ENCODE data around the gene SIRT2.

Gene SIRT2

DNA sequence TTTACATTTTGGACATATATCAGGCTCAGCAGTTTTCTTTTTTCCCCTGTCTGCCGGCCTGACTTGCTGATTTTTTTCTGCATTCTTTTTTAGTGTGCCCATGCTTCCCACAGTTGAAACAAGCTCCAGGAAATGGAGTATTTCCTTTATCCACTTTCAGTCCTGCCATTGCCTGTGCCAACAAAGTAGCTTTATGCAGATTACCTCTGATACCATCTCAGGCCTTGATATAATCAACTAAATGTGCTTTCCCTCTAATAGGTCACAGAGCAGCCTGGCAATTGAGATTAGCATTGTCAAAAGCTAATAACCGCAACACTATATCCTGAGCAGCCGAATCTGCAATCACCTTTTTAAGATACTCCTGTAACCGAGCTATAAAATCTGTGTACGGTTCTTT lies 40.5 kb upstream of the SIRT2 start:
- TF ChIP-seq, protein P1, sequence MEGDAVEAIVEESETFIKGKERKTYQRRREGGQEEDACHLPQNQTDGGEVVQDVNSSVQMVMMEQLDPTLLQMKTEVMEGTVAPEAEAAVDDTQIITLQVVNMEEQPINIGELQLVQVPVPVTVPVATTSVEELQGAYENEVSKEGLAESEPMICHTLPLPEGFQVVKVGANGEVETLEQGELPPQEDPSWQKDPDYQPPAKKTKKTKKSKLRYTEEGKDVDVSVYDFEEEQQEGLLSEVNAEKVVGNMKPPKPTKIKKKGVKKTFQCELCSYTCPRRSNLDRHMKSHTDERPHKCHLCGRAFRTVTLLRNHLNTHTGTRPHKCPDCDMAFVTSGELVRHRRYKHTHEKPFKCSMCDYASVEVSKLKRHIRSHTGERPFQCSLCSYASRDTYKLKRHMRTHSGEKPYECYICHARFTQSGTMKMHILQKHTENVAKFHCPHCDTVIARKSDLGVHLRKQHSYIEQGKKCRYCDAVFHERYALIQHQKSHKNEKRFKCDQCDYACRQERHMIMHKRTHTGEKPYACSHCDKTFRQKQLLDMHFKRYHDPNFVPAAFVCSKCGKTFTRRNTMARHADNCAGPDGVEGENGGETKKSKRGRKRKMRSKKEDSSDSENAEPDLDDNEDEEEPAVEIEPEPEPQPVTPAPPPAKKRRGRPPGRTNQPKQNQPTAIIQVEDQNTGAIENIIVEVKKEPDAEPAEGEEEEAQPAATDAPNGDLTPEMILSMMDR (IDR thresholded peaks at IDR 0.05; ENCODE audit: low read depth, low read length, missing control alignments) = no peak
- DNase-seq (ENCODE audit: low read depth) = no peak
- no peak overlapping the region for H3K4me3 ChIP-seq (ENCODE audit: low read depth, low read length)

DNA sequence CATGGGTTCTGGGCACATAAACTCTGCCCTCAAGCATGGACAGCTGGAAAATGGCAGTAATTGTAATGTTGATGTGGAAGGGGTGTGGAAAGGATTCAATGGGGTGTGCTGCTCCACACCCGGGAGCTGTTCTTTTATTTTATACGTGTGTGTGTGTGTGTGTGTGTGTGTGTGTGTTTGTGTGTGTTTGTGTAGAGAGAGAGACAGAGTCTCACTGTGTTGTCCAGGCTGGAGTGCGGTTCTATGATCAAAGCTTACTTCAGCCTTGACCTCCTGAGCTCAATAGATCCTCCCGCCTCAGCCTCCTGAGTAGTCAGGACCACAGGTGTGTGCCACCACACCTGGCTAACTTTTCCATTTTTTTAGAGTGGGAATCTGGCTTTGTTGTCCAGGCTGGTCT lies 34.1 kb upstream of the SIRT2 start:
- TF ChIP-seq, protein P1 (IDR thresholded peaks at IDR 0.05; ENCODE audit: low read depth, low read length, missing control alignments) = no peak
- H3K4me3 ChIP-seq (ENCODE audit: low read depth, low read length) = no peak overlapping the region
- DNase-seq (ENCODE audit: low read depth) = no peak

DNA sequence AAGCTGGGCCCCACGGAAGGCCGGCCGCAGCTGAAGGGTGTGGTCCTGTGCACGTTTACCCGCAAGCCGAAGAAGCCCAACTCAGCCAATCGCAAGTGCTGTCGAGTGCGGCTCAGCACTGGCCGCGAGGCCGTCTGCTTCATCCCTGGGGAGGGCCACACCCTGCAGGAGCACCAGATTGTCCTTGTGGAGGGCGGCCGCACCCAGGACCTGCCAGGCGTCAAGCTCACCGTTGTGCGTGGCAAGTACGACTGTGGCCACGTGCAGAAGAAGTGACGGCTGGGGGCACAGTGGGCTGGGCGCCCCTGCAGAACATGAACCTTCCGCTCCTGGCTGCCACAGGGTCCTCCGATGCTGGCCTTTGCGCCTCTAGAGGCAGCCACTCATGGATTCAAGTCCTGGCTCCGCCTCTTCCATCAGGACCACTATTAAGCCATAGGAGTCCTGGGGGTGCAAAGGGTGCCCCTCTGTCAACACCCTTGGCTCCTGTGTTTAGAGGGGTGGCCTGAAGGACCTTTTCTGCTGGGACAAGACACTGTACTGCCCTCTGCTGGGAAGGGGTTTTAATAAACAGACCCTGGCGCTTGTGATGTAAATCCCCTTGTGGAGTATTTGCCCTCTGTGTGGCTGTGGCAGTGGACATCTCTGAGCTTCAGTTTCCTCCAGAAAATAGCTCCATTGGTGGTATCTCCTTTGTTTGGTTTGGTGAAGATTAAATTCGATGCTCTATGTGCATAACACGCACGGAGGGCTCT lies 33.2 kb upstream of the SIRT2 start:
- TF ChIP-seq, protein P1 (IDR thresholded peaks at IDR 0.05; ENCODE audit: low read depth, low read length, missing control alignments) = peak; percentile 38
- DNase-seq (ENCODE audit: low read depth) = peak; percentile 31
- no peak overlapping the region for H3K4me3 ChIP-seq (ENCODE audit: low read depth, low read length)

DNA sequence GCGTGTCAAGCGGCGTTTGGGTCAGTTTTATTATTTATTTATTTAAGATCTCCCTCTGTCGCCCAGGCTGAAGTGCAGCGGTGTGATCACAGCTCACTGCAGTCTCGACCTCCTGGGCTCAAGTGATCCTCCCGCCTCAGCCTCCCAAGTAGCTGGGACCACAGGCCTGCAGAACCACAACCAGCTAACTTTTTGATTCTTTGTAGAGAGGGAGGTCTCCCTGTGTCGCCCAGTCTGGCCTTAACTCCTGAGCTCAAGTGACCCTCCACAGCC lies 32.0 kb upstream of the SIRT2 start:
- DNase-seq (ENCODE audit: low read depth) = no peak
- peak overlapping the region; percentile 96 for H3K4me3 ChIP-seq (ENCODE audit: low read depth, low read length)
- TF ChIP-seq, protein P1 (IDR thresholded peaks at IDR 0.05; ENCODE audit: low read depth, low read length, missing control alignments) = no peak

DNA sequence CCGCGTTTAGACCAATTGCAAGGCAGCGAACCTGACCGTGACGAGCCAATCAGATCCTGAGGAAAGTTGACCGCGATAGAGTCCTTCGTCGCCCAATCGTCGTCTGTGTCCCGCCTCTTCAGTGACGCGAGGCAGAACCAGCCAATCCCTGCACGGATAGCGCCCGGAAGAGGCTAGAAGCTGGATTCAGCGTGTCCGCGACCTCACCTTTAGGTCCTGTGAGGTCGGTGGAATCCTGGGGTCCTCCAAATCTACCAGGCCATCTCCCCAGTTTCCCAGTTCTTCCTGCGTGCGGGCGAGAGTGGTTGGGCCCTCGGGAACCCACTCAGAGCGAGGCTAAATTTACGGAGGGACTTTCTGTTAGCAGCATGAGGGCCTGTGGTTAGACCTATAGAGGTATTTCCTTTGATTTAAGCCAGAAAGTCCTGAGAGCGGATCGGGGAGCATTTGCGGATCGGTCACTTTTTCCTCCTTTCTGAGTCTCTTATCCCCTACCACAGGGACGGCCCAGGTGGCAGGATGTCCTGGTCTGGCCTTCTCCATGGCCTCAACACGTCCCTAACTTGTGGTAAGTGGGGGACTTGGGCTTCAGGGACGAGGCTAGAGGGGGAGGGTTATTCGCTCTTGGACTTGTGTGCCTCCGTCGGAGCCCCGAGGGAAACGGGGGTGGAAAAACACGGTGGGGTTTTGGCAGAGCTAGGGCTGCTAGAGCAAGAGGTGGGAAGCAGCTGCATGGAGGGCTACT lies 31.5 kb upstream of the SIRT2 start, which contains the start of gene MRPS12:
Gene MRPS12 (plus strand): TSS at position 169 of the 745 bp plus-strand sequence. CDS start 351 bp downstream, at position 520.
- TF ChIP-seq, protein P1 (IDR thresholded peaks at IDR 0.05; ENCODE audit: low read depth, low read length, missing control alignments) = no peak
- peak; percentile 100 for DNase-seq (ENCODE audit: low read depth)
- peak within 1 kb of the TSS; percentile 96 for H3K4me3 ChIP-seq (ENCODE audit: low read depth, low read length)

DNA sequence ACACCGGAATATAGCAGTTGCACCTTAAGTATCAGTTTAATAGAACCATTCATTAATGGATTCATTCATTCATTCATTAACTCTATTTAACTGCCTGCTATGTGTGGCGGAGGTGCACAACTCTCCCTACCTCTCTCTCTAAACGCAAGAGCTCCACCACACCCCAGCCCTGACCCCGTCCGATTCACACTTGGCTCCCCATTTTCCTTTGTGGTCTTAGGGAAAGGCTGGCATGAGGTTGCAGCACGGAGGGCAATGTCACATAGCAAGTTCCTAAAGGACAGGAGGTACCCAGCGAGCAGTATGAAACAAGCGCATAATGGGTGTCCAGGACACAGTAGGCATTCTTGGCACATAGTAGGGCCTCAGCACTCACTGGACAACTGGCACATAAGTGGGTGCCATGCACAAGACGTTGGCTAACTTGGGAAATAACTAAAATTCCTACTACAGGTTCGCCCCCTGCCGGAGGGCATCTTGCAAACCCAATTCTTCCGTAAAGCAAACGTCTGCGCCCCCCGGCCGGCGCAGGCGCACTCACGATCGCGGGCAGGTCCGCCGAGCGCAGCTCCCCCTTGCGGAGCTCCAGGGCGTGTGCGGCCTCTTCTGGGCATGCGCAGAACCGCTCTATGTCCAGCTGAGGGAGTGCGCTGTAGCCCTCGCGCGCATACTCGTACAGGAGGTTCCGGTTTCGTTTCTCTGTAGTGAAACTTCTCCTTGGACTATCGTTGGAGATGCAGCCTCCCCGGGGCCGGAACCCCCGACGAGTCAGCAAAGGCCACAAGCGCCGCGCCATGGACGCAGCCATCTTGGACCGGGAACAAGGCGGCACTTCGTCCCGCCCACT lies 30.7 kb upstream of the SIRT2 start, which contains the start of gene SARS2:
Gene SARS2 (minus strand): TSS at position 835 of the 847 bp plus-strand sequence. CDS start 27 bp downstream, at position 808.
- DNase-seq (ENCODE audit: low read depth) = peak; percentile 83
- TF ChIP-seq, protein P1 (IDR thresholded peaks at IDR 0.05; ENCODE audit: low read depth, low read length, missing control alignments) = peak; percentile 96
- peak within 1 kb of the TSS; percentile 96 for H3K4me3 ChIP-seq (ENCODE audit: low read depth, low read length)

All from GM12864 (cell line).